Measurements from ENCODE around the gene CLIP1. TPM values are rescaled to one million over a fixed set of nuclear protein-coding genes. Genes with fewer than 3 reads are reported as not detected.
"Not testable (repeated sequence)": the region's sequence is repeated elsewhere in the genome, so short reads cannot be mapped to it uniquely, and the experiment has no call there.

The CLIP1 gene
- polyA plus RNA-seq, 5 donors, result 24.4 to 33.6 (median 31.2) TPM

DNA sequence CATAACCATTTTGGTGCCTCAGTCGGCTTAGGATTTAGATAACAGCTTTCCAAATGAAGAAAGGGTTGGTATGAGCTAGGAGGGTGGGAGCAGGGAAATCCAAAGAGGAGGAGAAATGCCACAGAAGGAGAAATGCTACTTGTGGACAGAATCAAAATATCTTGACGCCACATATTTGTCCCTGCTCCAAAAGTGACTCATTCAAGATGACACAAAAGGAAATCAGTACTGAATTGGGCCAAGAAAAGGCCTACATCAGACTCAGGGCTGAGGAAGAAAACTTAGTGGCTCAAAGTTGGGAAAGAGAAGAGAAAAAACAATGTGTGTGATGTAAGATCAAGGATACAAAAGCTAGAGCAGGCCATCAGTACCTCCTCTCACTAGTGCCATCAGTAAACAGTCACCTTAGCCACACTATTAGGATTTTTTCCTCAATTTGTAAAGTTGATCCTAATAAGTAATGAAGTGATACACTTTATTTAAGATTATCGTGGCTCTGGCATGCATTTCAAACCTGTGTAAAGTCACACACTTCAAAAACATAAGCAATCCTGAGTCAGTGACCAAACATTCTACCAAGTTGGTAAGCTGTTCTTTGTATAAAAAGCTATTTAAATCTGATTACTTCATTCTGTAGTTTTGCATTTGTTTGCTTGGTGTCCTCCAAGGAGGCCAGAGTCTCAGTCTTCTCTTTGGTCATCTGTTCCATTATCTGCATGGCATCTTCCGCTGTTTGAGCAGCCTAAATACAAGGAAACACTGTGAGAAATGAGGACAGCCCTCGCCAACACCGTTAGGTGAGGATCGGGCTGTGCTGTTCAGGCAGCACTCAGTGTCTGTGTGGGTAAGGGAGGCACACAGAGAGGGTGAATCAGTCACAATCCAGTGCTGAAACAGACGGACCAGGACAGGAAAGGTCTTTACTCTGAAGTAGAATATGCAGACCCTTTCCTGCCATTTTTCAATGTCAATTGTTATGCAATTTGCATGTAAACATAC is 103.6 kb downstream of the CLIP1 start:
- no peak for DNase-seq

GRCh38 chr12:122312926-122313325 is 109.5 kb downstream of the CLIP1 start:
- DNase-seq, result no peak

GRCh38 chr12:122311696-122312095 is 110.8 kb downstream of the CLIP1 start:
- no peak for DNase-seq

- no peak for DNase-seq
Measured at GRCh38 chr12:122310626-122311333, 111.7 kb downstream of the CLIP1 start.

- no peak for DNase-seq
Measured at GRCh38 chr12:122309564-122310121, 112.8 kb downstream of the CLIP1 start.

- no peak for DNase-seq
Measured at GRCh38 chr12:122308811-122309210, 113.7 kb downstream of the CLIP1 start.

DNA sequence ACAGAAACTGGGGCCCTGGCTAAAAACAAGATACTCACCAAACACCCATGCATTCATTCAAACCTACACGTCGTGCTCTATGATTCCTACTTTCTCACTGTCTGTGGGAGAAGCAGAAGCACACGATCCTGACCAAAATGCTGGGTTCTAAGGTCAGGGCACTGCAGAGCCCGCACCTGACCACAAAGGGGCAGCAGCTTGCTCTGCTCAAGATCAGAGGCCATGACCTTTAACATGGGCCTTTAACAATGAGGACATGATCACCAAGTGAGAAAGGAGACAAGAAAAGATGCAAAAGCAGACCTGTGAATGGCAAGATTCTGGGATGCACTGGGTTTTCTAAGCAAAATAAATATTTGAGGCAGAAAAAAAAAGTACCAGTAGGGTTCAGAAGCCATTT is 116.1 kb downstream of the CLIP1 start:
- no peak for DNase-seq

DNA sequence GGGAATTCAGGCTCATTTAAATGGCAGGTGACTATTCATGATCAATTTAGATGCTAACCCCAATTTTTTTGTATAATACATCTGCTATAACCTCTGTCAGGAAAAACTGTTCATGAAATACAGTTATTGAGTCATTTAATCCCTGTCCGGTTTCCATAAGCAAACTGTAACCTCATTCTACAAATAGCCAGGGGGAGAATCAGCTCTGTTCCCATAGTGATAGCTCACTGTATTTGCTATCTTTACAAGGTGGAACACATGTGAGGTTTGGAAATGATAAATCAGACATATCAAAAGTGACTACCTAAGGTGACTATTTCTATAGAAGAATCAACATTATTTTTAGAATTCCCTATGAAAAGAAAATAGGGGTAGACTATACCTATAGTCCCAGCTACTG is 117.5 kb downstream of the CLIP1 start:
- DNase-seq, result no peak

DNA sequence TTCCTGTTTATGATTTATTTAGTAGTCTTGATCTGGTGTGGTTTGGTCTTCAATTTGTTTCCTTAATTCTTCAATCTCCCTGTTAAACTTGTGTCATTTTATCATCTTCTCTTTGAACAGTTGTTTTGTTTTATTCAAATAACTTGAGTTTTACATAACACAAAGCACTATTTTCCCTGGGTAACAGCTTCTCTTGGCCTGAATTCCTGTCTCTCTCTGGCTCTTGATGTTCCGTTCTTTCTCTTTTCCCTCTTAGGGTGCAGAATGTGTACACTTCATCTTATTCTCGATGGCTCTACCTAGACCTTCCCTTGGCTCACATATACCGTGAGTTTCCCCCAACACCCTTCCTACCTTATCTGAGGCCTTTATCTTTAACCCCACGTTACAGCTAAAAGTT is 119.4 kb downstream of the CLIP1 start:
- DNase-seq, result no peak

DNA sequence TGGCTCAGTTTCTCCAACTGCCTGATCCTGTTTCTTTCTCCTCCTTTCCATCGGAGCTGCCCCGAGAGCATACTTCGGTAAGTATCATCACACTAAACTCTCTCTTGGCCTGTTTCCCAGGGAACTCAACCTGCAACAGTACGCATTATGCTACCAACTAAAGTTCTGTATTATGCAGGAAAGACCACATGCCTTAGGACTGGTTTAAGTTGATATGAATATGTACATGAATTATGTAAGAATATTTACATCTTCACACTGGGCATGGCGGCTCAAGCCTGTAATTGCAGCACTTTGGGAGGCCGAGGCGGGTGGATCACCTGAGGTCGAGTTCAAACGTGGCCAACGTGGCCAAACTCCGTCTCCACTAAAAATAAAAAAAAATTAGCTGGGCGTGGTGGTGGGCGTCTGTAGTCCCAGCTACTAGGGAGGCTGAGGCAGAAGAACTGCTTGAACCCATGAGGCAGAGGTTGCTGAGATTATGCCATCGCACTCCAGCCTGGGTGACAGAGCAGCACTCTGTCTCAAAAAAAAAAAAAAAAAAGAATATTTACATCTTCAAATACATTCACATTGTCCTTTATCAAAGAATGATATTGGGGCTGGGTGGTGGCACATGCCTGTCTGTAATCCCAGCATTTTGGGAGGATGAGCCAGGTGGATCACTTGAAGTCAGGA is 124.3 kb downstream of the CLIP1 start:
- no peak for DNase-seq

DNA sequence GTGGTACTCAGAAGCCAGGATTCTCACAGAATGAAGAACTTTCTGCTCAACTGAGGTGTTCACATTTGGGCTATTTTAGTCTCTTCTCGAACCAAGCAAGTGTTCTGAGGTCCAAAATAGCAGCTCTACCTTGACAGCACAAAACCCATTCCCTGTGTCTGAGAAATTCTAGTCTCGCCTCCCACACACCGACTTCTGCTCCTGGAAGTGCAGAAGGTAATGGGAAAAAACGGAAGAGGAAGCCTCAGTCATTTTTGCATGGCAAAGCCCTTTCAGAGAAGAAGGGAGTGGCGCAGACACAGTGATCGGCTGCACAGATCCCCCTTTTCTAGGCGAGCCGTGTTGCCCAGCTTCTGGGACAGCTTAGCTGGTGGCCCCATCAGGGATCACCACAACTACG is 125.0 kb downstream of the CLIP1 start:
- no peak for DNase-seq

DNA sequence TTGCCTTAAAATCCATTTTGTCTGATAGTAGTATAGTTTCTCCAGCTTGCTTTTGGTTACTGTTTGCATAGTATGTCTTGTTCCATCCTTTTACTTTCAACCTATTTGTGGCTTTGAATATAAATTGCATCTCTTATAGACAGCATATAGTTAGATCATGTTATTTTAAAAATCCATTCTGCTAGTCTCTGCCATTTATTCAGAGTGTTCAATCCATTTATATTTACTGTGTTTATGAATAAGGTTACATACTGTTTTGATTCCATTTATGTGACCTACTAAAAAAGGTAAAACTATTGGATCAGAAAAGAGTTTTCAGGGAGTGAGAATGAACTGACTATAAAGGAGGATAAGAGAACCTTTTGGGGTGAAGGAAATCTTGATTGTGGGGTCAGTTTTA is 126.6 kb downstream of the CLIP1 start:
- no peak for DNase-seq

DNA sequence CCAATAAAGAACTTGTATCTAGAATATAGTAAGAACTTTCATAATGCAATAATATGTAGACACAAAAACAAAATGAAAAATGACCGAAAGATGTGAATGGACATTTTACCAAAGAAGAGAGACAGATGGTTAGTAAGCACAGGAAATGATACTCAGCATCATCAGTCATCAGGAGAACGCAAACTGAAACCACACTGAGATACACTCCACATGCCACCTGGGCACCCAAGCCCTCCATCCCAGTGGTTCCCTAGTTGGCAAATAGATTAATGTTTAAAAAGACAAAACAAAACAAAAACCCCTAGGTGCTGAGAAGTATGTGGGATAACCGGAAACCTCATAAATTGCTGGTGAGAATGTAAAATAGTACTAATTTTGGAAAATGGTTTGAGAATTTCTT is 129.4 kb downstream of the CLIP1 start:
- no peak for DNase-seq

DNA sequence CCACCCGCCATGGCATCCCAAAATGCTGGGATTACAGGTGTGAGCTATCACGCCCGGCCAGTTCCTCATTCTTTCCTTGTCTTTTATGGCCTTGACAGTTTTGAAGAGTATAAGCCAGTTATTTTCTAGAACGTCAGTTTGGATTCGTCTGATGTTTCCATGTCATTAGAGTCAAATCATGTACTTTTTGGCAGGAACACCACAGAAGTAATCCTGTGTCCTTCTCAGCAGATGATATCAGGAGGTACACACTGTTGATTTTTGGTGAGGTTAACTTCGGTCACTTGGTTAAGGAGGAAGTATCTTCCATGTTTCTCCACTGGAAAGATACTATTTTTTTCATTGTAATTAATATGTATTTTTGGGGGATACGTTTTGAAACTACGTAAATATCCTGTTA is 131.0 kb downstream of the CLIP1 start:
- no peak for DNase-seq

- DNase-seq, result no peak
Measured at GRCh38 chr12:122283680-122284079, 138.8 kb downstream of the CLIP1 start.

DNA sequence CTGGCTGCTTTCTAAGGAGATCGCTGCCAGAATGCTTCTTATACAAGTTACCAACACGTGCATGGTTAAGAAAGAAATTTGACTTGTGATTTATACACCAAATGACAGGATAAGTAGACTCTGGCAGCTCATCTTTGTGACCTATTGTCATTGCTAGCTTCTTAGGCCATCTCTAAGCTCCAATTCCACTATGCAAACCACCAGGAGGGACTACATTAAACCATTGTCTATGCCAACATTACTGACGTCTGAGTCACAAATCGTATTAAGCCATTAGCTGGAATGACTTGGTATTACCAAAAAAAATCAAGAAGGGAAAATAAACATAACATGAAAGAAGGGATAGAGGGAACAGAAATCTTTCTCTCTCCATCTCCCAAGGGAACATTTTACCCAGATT is 140.4 kb downstream of the CLIP1 start:
- no peak for DNase-seq

DNA sequence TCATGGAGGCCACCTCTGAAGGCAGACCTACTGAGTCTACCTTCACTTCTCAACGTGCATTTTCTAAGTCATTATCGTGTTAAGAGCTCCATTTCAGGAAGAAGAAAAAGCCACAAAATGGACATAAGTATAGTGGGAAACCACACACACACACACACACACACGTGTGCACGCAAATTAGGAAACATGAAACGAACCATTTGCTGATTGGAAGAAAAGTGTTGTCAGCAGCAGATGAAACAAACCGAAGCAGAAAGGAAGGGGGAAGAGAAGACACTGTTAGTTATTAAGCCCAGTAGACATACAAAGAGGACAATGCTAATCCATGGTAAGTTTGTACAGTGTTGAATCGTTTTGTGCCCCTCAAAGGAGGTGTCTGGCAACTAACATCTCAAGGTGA is 146.2 kb downstream of the CLIP1 start:
- no peak for DNase-seq

GRCh38 chr12:122275459-122275858 is 147.0 kb downstream of the CLIP1 start:
- DNase-seq, result no peak

- peak; percentile 98 for DNase-seq
Measured at GRCh38 chr12:122266230-122266901, 156.1 kb downstream of the CLIP1 start, which contains the start of gene VPS33A. Gene VPS33A (minus strand): TSS chr12:122266494. CDS start chr12:122266408, 86 bp downstream.

DNA sequence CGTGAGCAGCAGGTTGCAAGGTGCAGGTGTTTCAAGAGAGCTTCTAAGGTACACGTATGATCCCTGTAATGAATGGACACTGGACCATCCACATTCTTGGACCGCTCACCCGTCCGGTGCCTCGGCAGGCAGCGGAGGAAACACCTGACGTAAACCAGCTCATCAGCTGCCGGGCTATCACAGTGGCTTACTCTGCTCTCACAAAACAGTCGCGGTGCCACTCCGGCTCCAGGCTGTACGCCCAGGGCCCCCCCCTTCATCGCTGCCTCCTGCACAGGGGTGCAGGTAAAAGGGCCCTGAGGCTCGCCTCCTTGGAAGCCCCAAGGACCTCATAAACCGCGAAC is 156.6 kb downstream of the CLIP1 start:
- DNase-seq, result no peak

GRCh38 chr12:122265476-122265875 is 157.0 kb downstream of the CLIP1 start:
- DNase-seq, result no peak

GRCh38 chr12:122260735-122261134 is 161.7 kb downstream of the CLIP1 start:
- not testable (repeated sequence) for DNase-seq
